H9 (cell line): ENCODE measurements around the gene P3H3. TPM values are rescaled to one million over a fixed set of nuclear protein-coding genes. Genes with fewer than 3 reads are reported as not detected.
A peak's percentile ranks its signal among the peaks of the same experiment; 100 is the strongest.

Source experiments
- DNase-seq: peaks from one replicate; pipeline ENCODE4 v3.0.0-alpha.2; 2017
- H2AFZ ChIP-seq: one replicate; pipeline ENCODE4 v1.6.1; 2013; ENCODE audit warnings: mild to moderate bottlenecking, low read length, control low read depth, moderate library complexity
- H2AK5ac ChIP-seq: 2 replicates; pipeline ENCODE4 v1.6.1; 2013; ENCODE audit warnings: low read length, control low read depth, mixed read lengths; ENCODE audit not compliant: insufficient read length
- H2BK120ac ChIP-seq: one replicate; pipeline ENCODE4 v1.6.1; 2013; ENCODE audit warnings: low read depth, mild to moderate bottlenecking, low read length, control low read depth, inconsistent platforms; ENCODE audit not compliant: poor library complexity, severe bottlenecking
- H2BK12ac ChIP-seq: 2 replicates; pipeline ENCODE4 v1.6.1; 2013; ENCODE audit warnings: low read length, control low read depth, mixed read lengths, low read depth; ENCODE audit not compliant: insufficient read length
- H2BK15ac ChIP-seq: 2 replicates; pipeline ENCODE4 v1.6.1; 2013; ENCODE audit warnings: low read depth, low read length, control low read depth
- H2BK20ac ChIP-seq: one replicate; pipeline ENCODE4 v1.6.1; 2013; ENCODE audit warnings: low read depth, mild to moderate bottlenecking, low read length, control low read depth, inconsistent platforms; ENCODE audit not compliant: poor library complexity, severe bottlenecking
- H2BK5ac ChIP-seq: 2 replicates; pipeline ENCODE4 v1.6.1; 2013; ENCODE audit warnings: low read length, control low read depth, mixed read lengths; ENCODE audit not compliant: insufficient read length
- H3K14ac ChIP-seq: 2 replicates; pipeline ENCODE4 v1.6.1; 2013; ENCODE audit warnings: low read length, control low read depth; ENCODE audit not compliant: insufficient read depth
- H3K18ac ChIP-seq: 2 replicates; pipeline ENCODE4 v1.6.1; 2013; ENCODE audit warnings: low read depth, mild to moderate bottlenecking, mixed read lengths, low read length, control low read depth; ENCODE audit not compliant: insufficient read length
- H3K23ac ChIP-seq: 2 replicates; pipeline ENCODE4 v1.6.1; 2013; ENCODE audit warnings: low read length, control low read depth, mixed read lengths, low read depth; ENCODE audit not compliant: insufficient read length
- H3K23me2 ChIP-seq: 2 replicates; pipeline ENCODE4 v1.6.1; 2013; ENCODE audit warnings: low read depth, mild to moderate bottlenecking, mixed read lengths, low read length, control low read depth; ENCODE audit not compliant: insufficient read length, poor library complexity, severe bottlenecking
- H3K27ac ChIP-seq: 2 replicates; pipeline ENCODE4 v1.5.1; 2013; ENCODE audit warnings: low read length, control low read depth, mixed read lengths, low read depth; ENCODE audit not compliant: insufficient read length
- H3K27me3 ChIP-seq: 2 replicates; pipeline ENCODE4 v1.6.1; 2013; ENCODE audit warnings: low read length, control low read depth, inconsistent platforms; ENCODE audit not compliant: insufficient read depth
- H3K4ac ChIP-seq: 2 replicates; pipeline ENCODE4 v1.6.1; 2013; ENCODE audit warnings: low read depth, mild to moderate bottlenecking, control low read depth, inconsistent platforms, low read length, moderate library complexity
- H3K4me1 ChIP-seq: 2 replicates; pipeline ENCODE4 v1.6.1; 2013; ENCODE audit warnings: low read length, control low read depth, inconsistent platforms; ENCODE audit not compliant: insufficient read depth
- H3K4me2 ChIP-seq: 2 replicates; pipeline ENCODE4 v1.6.1; 2013; ENCODE audit warnings: low read length, control low read depth, mixed read lengths; ENCODE audit not compliant: insufficient read length, insufficient read depth
- H3K56ac ChIP-seq: 2 replicates; pipeline ENCODE4 v1.6.1; 2013; ENCODE audit warnings: low read depth, mild to moderate bottlenecking, mixed read lengths, low read length, control low read depth; ENCODE audit not compliant: insufficient read length
- H3K79me1 ChIP-seq: 2 replicates; pipeline ENCODE4 v1.6.1; 2013; ENCODE audit warnings: low read depth, mild to moderate bottlenecking, moderate library complexity, low read length, control low read depth, inconsistent platforms; ENCODE audit not compliant: insufficient read depth, poor library complexity, severe bottlenecking
- H3K79me2 ChIP-seq: 2 replicates; pipeline ENCODE4 v1.6.1; 2013; ENCODE audit warnings: low read length, control low read depth, inconsistent platforms; ENCODE audit not compliant: insufficient read depth
- H3K9ac ChIP-seq: 2 replicates; pipeline ENCODE4 v1.6.1; 2013; ENCODE audit warnings: low read length, control low read depth, mixed read lengths; ENCODE audit not compliant: insufficient read length; ENCODE audit errors: extremely low read depth
- H3K9me3 ChIP-seq: one replicate; pipeline ENCODE4 v1.6.1; 2013; ENCODE audit warnings: low read depth, low read length, inconsistent platforms; ENCODE audit not compliant: control insufficient read depth
- H3T11ph ChIP-seq: one replicate; pipeline ENCODE4 v1.6.1; 2013; ENCODE audit warnings: mild to moderate bottlenecking, low read length, control low read depth, inconsistent platforms
- H4K20me1 ChIP-seq: one replicate; pipeline ENCODE4 v1.6.1; 2013; ENCODE audit not compliant: control insufficient read depth, insufficient read length, insufficient read depth
- H4K5ac ChIP-seq: 2 replicates; pipeline ENCODE4 v1.6.1; 2013; ENCODE audit warnings: low read depth, mild to moderate bottlenecking, mixed read lengths, low read length, control low read depth; ENCODE audit not compliant: insufficient read length
- H4K8ac ChIP-seq: replicated peaks from 2 replicates; pipeline ENCODE4 v1.6.1; 2013; ENCODE audit warnings: low read length, control low read depth, mixed read lengths, low read depth; ENCODE audit not compliant: insufficient read length
- H4K91ac ChIP-seq: 2 replicates; pipeline ENCODE4 v1.6.1; 2013; ENCODE audit warnings: low read depth, mild to moderate bottlenecking, moderate library complexity, mixed read lengths, low read length, control low read depth; ENCODE audit not compliant: insufficient read length
- H3K27ac Mint-ChIP-seq, 3 experiments: 2 replicates in 2 of 3; 3 replicates in 1 of 3; pipeline ENCODE4 v1.8.0; 2020 to 2021; ENCODE audit warnings: mixed read lengths in 3 of 3, mild to moderate bottlenecking in 1 of 3, moderate library complexity in 1 of 3
- H3K27me3 Mint-ChIP-seq: 2 replicates; pipeline ENCODE4 v1.8.0; 2021; ENCODE audit warnings: low read depth, mild to moderate bottlenecking, moderate library complexity, mixed read lengths
- H3K36me3 Mint-ChIP-seq, 3 experiments: 2 replicates in 2 of 3; 3 replicates in 1 of 3; pipeline ENCODE4 v1.8.0; 2020 to 2021; ENCODE audit warnings: low read depth in 3 of 3, mixed read lengths in 3 of 3; ENCODE audit not compliant: insufficient read depth in 1 of 3
- H3K4me1 Mint-ChIP-seq, 2 experiments: 2 replicates each; pipeline ENCODE4 v1.8.0; 2020; ENCODE audit warnings: mixed read lengths in 2 of 2
- H3K4me3 Mint-ChIP-seq, 2 experiments: 2 replicates in 1 of 2; 3 replicates in 1 of 2; pipeline ENCODE4 v1.8.0; 2020 to 2021; ENCODE audit warnings: mild to moderate bottlenecking in 2 of 2, mixed read lengths in 2 of 2, moderate library complexity in 1 of 2
- H3K9me3 Mint-ChIP-seq, 2 experiments: 2 replicates in 1 of 2; 3 replicates in 1 of 2; pipeline ENCODE4 v1.8.0; 2020; ENCODE audit warnings: mild to moderate bottlenecking in 2 of 2, mixed read lengths in 2 of 2, moderate library complexity in 1 of 2
- WGBS: extraction: QIAGEN DNeasy Blood & Tissue Kit; methylation state at CpG from one replicate; pipeline ENCODE4 v1.1.7; 2013; ENCODE audit warnings: missing lambda C conversion rate, low lambda C conversion rate, mixed read lengths; ENCODE audit not compliant: insufficient read length; ENCODE audit errors: extremely low coverage; 5-methylcytosine and 5-hydroxymethylcytosine counted together
- total RNA-seq: library from RNA; stranded (reverse); gene quantifications from 2 replicates; pipeline ENCODE4 v1.2.1, GENCODE V29; 2021
- TF ChIP-seq, protein P1 (sequence below): fragments of 200-600 bp; sonication (generic); conservative IDR thresholded peaks from 3 replicates; pipeline ENCODE4 v1.8.0; 2021; ENCODE audit warnings: antibody characterized with exemption, mild to moderate bottlenecking

P3H3 gene
- total RNA-seq, 1 experiment from 2014 or later: 55.0 TPM

- no peak overlapping the region for H4K8ac ChIP-seq
- H3K4ac ChIP-seq: no peak overlapping the region
- H3K4me2 ChIP-seq: no peak overlapping the region
- no peak overlapping the region for H2AFZ ChIP-seq
- peaks cover 12% of the 10 kb centered on the region for H3K23me2 ChIP-seq
- H4K91ac ChIP-seq: no peak overlapping the region
- H3K18ac ChIP-seq: no peak overlapping the region
- Mint-ChIP-seq H3K9me3 (no peaks in the 10 kb centered on the region; a peak in 1 of 5 replicates), H3K4me1 (peaks cover 10 to 13% of the 10 kb centered on the region in 2 experiments), H3K27me3 (no peaks in the 10 kb centered on the region), H3K27ac (peak overlapping the region in 2 of 3 experiments; percentile 38 to 76; a peak in 3 of 7 replicates), H3K36me3 (peaks cover 33 to 76% (median 70%) of the 10 kb centered on the region in 3 experiments), H3K4me3 (no peak overlapping the region)
- H3K56ac ChIP-seq: no peak overlapping the region
- no peak overlapping the region for H3K23ac ChIP-seq
- H3K9ac ChIP-seq: no peak overlapping the region
- H3K9me3 ChIP-seq: no peaks in the 10 kb centered on the region
- no peak overlapping the region for H2BK15ac ChIP-seq
- H3T11ph ChIP-seq: no peak overlapping the region
- no peak overlapping the region for H2BK120ac ChIP-seq
- H2BK20ac ChIP-seq: no peak overlapping the region
- H4K5ac ChIP-seq: no peak overlapping the region
- no peak for DNase-seq
- H2BK12ac ChIP-seq: no peak overlapping the region
- H2BK5ac ChIP-seq: no peak overlapping the region
- H3K27ac ChIP-seq: no peak overlapping the region
- H3K4me1 ChIP-seq: no peaks in the 10 kb centered on the region
- H4K20me1 ChIP-seq: peaks cover 2% of the 10 kb centered on the region
- H3K79me1 ChIP-seq: no peaks in the 10 kb centered on the region
- no CpG with 5 or more reads among the region's 2 CpGs for WGBS
- no peaks in the 10 kb centered on the region for H3K79me2 ChIP-seq
- no peak overlapping the region for H2AK5ac ChIP-seq
- TF ChIP-seq, protein P1, sequence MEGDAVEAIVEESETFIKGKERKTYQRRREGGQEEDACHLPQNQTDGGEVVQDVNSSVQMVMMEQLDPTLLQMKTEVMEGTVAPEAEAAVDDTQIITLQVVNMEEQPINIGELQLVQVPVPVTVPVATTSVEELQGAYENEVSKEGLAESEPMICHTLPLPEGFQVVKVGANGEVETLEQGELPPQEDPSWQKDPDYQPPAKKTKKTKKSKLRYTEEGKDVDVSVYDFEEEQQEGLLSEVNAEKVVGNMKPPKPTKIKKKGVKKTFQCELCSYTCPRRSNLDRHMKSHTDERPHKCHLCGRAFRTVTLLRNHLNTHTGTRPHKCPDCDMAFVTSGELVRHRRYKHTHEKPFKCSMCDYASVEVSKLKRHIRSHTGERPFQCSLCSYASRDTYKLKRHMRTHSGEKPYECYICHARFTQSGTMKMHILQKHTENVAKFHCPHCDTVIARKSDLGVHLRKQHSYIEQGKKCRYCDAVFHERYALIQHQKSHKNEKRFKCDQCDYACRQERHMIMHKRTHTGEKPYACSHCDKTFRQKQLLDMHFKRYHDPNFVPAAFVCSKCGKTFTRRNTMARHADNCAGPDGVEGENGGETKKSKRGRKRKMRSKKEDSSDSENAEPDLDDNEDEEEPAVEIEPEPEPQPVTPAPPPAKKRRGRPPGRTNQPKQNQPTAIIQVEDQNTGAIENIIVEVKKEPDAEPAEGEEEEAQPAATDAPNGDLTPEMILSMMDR: no peak
- H3K27me3 ChIP-seq: no peaks in the 10 kb centered on the region
- no peak overlapping the region for H3K14ac ChIP-seq
Observed at GRCh38 chr12:6847676-6848075, 19.5 kb downstream of the P3H3 start.
